ENCODE measurements around the gene FCGR2B. TPM values are rescaled to one million over a fixed set of nuclear protein-coding genes. Genes with fewer than 3 reads are reported as not detected.

The FCGR2B gene
- total RNA-seq, 1 experiment from 2014 or later = not detected

DNA sequence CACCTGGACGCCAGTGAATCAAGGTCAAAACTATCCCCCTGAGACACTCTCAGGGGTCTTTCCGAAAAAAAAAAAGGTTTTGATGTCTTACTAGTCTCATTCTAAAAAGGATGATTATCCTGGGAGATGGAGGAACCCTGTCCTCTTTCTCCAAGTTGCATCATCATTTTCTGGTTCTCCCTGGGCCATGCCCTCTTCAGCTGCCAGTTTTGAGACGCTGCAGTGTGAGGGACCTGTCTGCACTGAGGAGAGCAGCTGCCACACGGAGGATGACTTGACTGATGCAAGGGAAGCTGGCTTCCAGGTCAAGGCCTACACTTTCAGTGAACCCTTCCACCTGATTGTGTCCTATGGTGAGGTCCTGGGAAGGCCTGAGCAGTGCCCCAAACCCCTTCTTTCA lies 47.6 kb downstream of the FCGR2B start:
- H3K9me3 Mint-ChIP-seq = no peaks in the 10 kb centered on the region
- H4K20me1 ChIP-seq (ENCODE audit: control insufficient read depth, insufficient read depth, insufficient read length) = no peaks in the 10 kb centered on the region
- H3K4ac ChIP-seq (ENCODE audit: low read depth, low read length) = no peak overlapping the region

More for the DNA sequence above, 47.6 kb downstream of the FCGR2B start:
- H3K27me3 ChIP-seq (ENCODE audit: insufficient read depth, low read length) = no peaks in the 10 kb centered on the region
- DNase-seq = no peak
- H3K4me2 ChIP-seq (ENCODE audit: insufficient read depth, insufficient read length, low read length) = no peak overlapping the region
- no peak overlapping the region for H4K8ac ChIP-seq (replicated peaks; ENCODE audit: insufficient read length, low read depth, low read length)
- no peak overlapping the region for H2AK5ac ChIP-seq (ENCODE audit: insufficient read length, low read length)
- no peak overlapping the region for H3K4me3 Mint-ChIP-seq
- H2BK20ac ChIP-seq (ENCODE audit: low read depth, low read length, poor library complexity, severe bottlenecking) = no peak overlapping the region
- peaks cover 5% of the 10 kb centered on the region for H3K27me3 Mint-ChIP-seq (ENCODE audit: low read depth)
- no peaks in the 10 kb centered on the region for H3K36me3 Mint-ChIP-seq (ENCODE audit: insufficient read depth in 1 of 3, low read depth in 3 of 3)
- TF ChIP-seq, protein P1, sequence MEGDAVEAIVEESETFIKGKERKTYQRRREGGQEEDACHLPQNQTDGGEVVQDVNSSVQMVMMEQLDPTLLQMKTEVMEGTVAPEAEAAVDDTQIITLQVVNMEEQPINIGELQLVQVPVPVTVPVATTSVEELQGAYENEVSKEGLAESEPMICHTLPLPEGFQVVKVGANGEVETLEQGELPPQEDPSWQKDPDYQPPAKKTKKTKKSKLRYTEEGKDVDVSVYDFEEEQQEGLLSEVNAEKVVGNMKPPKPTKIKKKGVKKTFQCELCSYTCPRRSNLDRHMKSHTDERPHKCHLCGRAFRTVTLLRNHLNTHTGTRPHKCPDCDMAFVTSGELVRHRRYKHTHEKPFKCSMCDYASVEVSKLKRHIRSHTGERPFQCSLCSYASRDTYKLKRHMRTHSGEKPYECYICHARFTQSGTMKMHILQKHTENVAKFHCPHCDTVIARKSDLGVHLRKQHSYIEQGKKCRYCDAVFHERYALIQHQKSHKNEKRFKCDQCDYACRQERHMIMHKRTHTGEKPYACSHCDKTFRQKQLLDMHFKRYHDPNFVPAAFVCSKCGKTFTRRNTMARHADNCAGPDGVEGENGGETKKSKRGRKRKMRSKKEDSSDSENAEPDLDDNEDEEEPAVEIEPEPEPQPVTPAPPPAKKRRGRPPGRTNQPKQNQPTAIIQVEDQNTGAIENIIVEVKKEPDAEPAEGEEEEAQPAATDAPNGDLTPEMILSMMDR (conservative IDR thresholded peaks at IDR 0.05) = no peak
- H4K91ac ChIP-seq (ENCODE audit: insufficient read length, low read depth, low read length) = no peak overlapping the region
- H3K27ac ChIP-seq (ENCODE audit: insufficient read length, low read depth, low read length) = no peak overlapping the region
- no peak overlapping the region for H3K23ac ChIP-seq (ENCODE audit: insufficient read length, low read depth, low read length)
- H2BK15ac ChIP-seq (ENCODE audit: low read depth, low read length) = no peak overlapping the region
- H3K4me1 Mint-ChIP-seq = peaks cover 12% of the 10 kb centered on the region in 2 experiments
- no peak overlapping the region; the same call in 1 of the 2 replicates for H3K14ac ChIP-seq (ENCODE audit: insufficient read depth, low read length)
- H2BK5ac ChIP-seq (ENCODE audit: insufficient read length, low read length) = no peak overlapping the region
- H3T11ph ChIP-seq (ENCODE audit: low read length) = no peak overlapping the region
- no peak overlapping the region for H3K27ac Mint-ChIP-seq
- H2BK12ac ChIP-seq (ENCODE audit: insufficient read length, low read depth, low read length) = no peak overlapping the region
- no peaks in the 10 kb centered on the region for H3K79me1 ChIP-seq (ENCODE audit: insufficient read depth, low read depth, low read length, poor library complexity, severe bottlenecking)
- no peak overlapping the region for H2BK120ac ChIP-seq (ENCODE audit: low read depth, low read length, poor library complexity, severe bottlenecking)
- no peak overlapping the region for H4K5ac ChIP-seq (ENCODE audit: insufficient read length, low read depth, low read length)
- no peak overlapping the region for H3K56ac ChIP-seq (ENCODE audit: insufficient read length, low read depth, low read length)
- no peak overlapping the region for H2AFZ ChIP-seq (ENCODE audit: low read length)
- H3K9ac ChIP-seq (ENCODE audit: extremely low read depth, insufficient read length, low read length) = no peak overlapping the region
- H3K23me2 ChIP-seq (ENCODE audit: insufficient read length, low read depth, low read length, poor library complexity, severe bottlenecking) = no peaks in the 10 kb centered on the region
- H3K9me3 ChIP-seq (ENCODE audit: control insufficient read depth, low read depth, low read length) = no peaks in the 10 kb centered on the region
- H3K18ac ChIP-seq (ENCODE audit: insufficient read length, low read depth, low read length) = no peak overlapping the region
- no CpG with 5 or more reads among the region's 4 CpGs for WGBS (ENCODE audit: extremely low coverage, insufficient read length, low lambda C conversion rate)
- no peaks in the 10 kb centered on the region for H3K4me1 ChIP-seq (ENCODE audit: insufficient read depth, low read length)
- no peaks in the 10 kb centered on the region for H3K79me2 ChIP-seq (ENCODE audit: insufficient read depth, low read length)

All from H9 (cell line).